GM18517 (cell line): Measurements from ENCODE around the gene CPNE8.

Experiments used
- ATAC-seq: cut with Tn5 transposase; IDR thresholded peaks from one replicate; pipeline ENCODE4 v1.9.1; 2021; ENCODE audit warnings: mild to moderate bottlenecking, moderate library complexity; ENCODE audit not compliant: unreplicated experiment

The CPNE8 gene

GRCh38 chr12:38653650-38654049 is 251.7 kb downstream of the CPNE8 start:
- ATAC-seq = no peak

DNA sequence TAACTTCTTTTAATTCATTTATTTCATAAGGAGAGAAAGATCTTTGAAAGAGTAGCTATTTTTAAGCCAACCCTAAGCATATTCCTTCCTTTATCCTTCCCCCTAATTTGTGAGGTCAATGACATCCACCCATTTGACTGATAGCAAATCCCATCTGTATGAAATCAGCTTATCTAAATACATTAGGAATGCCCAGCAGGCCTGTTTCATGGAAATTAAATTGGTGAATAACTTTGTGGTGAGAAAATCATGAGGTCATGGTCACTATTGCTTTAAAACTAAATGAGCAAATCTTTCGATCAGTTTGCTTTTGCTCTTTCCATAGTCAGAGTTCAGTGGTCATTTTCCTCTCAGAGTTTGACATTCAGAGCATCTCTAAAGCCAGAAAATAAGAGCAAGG is 256.6 kb downstream of the CPNE8 start:
- no peak for ATAC-seq

GRCh38 chr12:38646146-38646545 is 259.2 kb downstream of the CPNE8 start:
- no peak for ATAC-seq

GRCh38 chr12:38639625-38640024 is 265.8 kb downstream of the CPNE8 start:
- no peak for ATAC-seq

DNA sequence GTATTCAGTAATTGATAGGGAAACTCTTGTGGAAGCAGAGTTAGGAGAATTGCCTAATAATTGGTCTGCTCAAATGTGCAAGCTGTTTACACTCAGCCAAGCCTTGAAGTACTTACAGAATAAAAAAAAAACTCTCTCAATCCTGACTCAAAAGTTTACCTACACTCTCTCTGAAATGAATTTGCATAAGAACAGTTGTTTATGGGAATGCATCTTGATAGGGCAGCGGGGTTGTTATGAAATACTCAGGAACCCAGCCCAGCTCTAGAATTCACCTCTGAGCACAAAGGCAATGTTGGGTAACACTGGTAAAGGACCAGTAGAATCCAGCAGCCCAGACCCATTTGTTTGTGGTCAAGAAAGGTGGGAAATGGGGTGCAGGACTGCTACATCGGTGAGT is 267.0 kb downstream of the CPNE8 start:
- no peak for ATAC-seq

DNA sequence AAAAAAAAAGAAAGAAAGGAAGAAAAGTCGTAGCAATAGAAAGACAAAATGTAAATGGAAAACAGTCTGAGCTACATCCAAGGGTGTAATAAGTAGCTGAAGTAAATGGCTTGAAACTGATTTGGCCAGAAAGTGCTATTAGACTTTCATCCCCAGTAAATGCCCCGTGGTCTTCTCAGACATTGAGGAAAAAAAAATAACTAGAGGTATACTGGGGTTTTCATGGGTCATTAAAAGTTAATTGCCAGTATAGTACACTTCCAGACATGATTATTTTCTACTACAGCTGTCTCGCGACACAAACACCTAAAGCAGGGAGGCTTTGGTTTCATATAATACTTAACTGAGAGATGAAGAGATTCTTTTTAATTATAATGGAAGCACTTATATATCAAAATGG is 271.9 kb downstream of the CPNE8 start:
- no peak for ATAC-seq

GRCh38 chr12:38629064-38629463 is 276.3 kb downstream of the CPNE8 start:
- no peak for ATAC-seq

DNA sequence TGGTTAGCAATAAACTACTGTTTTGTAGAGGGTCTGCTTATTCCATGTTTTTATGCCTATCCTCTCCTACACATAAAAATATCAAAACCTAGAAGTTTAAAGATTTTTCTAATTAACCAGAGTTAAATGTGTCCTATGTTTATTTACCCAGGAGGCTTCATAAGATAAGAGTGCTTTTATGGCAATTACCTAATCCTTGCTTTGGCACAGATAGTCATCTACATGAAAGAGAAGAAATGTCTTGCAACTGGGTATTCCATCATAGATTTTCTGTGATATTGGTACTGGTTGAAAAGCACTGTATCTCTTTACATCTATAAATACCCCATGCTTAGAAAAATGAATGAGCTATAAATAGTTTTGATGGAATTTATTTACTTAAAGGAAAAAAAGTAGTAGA is 277.1 kb downstream of the CPNE8 start:
- ATAC-seq = no peak

DNA sequence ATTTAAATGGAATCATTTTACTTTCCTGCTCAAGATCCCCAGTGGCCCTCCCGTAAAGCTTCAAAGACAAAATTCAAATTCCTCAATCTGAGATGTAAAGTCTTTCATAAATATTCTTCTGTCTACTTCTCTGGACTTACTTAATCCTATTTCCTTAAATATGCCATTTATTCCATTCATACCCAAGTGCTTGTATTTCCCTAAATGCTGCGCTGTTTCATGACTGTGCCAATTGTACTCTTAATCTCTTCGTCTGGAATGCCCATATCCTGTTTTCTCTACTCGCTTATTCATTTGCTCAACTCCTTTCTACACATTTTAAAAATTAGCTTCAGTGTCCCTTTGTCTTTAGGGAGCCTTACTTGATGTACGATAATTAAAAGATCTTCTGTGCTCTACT is 280.1 kb downstream of the CPNE8 start:
- no peak for ATAC-seq

- ATAC-seq = no peak
Observed at GRCh38 chr12:38614171-38614570, 291.2 kb downstream of the CPNE8 start.

DNA sequence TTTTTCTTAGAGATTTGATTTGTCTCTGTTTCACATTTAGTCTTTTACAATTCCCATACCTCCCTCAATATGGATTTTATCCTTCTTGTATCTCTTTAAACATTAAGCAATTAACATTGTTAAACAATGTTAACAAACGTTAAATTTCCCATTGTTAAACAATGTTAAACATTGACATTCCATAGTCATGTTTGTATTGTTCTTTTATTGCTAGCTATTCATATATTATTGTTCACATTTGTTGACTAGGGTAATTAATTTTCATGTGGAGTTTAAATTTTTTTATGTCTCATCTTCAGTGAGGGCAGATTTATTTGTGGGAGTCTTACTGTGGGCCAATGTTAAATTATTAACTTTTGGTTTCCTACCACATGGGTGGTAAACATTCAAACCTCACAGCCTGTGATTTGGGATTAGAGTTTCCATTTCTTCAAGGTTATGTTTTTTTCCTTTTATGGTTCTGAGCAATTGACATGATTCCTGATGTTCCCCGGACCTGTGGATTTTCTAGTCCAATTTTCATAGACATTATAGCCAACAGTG is 294.5 kb downstream of the CPNE8 start:
- ATAC-seq = no peak

DNA sequence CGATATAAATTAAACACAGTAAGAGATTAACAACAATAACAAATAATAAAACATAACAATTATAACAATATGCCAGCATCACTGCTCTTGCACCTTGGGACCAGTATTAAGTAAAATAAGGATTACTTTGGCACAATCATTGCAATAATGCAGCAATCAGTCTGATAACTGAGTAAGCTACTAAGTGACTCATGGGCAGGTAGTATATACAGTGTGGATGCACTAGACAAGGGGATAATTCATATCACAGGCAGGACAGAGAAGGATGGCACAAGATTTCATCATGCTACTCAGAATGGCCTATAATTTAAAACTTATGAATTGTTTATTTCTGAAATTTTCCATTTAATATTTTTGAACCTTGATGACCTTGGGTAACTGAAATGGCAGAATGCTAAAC is 298.1 kb downstream of the CPNE8 start:
- no peak for ATAC-seq
